Chondrocyte (in vitro differentiated cells): ENCODE measurements around the gene KMT2B. TPM values are rescaled to one million over a fixed set of nuclear protein-coding genes. Genes with fewer than 3 reads are reported as not detected.

ENCODE experiments used
- DNase-seq: peaks from one replicate; pipeline ENCODE4 v3.0.0; 2021; ENCODE audit warnings: mixed read lengths, low spot score
- H3K27ac Mint-ChIP-seq: one replicate; pipeline ENCODE4 v1.8.0; 2021; ENCODE audit warnings: mild to moderate bottlenecking, moderate library complexity, mixed read lengths; ENCODE audit not compliant: unreplicated experiment
- H3K27me3 Mint-ChIP-seq: 2 replicates; pipeline ENCODE4 v1.8.0; 2021; ENCODE audit warnings: low read depth, mixed read lengths
- H3K36me3 Mint-ChIP-seq: 2 replicates; pipeline ENCODE4 v1.8.0; 2021; ENCODE audit warnings: low read depth, mixed read lengths
- H3K4me1 Mint-ChIP-seq: 2 replicates; pipeline ENCODE4 v1.8.0; 2021; ENCODE audit warnings: low read depth, mild to moderate bottlenecking, mixed read lengths
- H3K4me3 Mint-ChIP-seq: one replicate; pipeline ENCODE4 v1.8.0; 2021; ENCODE audit warnings: mild to moderate bottlenecking, moderate library complexity, mixed read lengths; ENCODE audit not compliant: unreplicated experiment
- H3K9me3 Mint-ChIP-seq: 2 replicates; pipeline ENCODE4 v1.8.0; 2021; ENCODE audit warnings: low read depth, mixed read lengths
- CTCF ChIP-seq: fragments of 200-600 bp; sonication (generic); IDR thresholded peaks from 2 replicates; pipeline ENCODE4 v1.5.0; 2021; ENCODE audit warnings: antibody characterized with exemption, mild to moderate bottlenecking, moderate library complexity
- total RNA-seq: library from RNA; stranded (reverse); gene quantifications from 3 replicates; pipeline ENCODE4 v1.2.1, GENCODE V29; 2021

KMT2B gene
- total RNA-seq, 1 donor from 2014 or later: 30.8 TPM

- H3K4me1 Mint-ChIP-seq: peaks cover 45% of the 10 kb centered on the region
- H3K27me3 Mint-ChIP-seq: no peaks in the 10 kb centered on the region
- DNase-seq: peak; percentile 87
- no peak for TF ChIP-seq CTCF
- H3K4me3 Mint-ChIP-seq: no peak overlapping the region
- no peaks in the 10 kb centered on the region for H3K9me3 Mint-ChIP-seq
- no peak overlapping the region for H3K27ac Mint-ChIP-seq
- peaks cover 8% of the 10 kb centered on the region for H3K36me3 Mint-ChIP-seq
Observed at GRCh38 chr19:35752746-35753350, 35.0 kb downstream of the KMT2B start.

GRCh38 chr19:35753634-35754369 lies 36.0 kb downstream of the KMT2B start:
- Mint-ChIP-seq H3K4me3 (no peak overlapping the region), H3K4me1 (peaks cover 40% of the 10 kb centered on the region)
- no peak for TF ChIP-seq CTCF

GRCh38 chr19:35754370-35755130 lies 36.7 kb downstream of the KMT2B start:
- H3K36me3 Mint-ChIP-seq: peaks cover 8% of the 10 kb centered on the region
- no peak for DNase-seq
- no peak overlapping the region for H3K4me3 Mint-ChIP-seq
- no peaks in the 10 kb centered on the region for H3K9me3 Mint-ChIP-seq
- TF ChIP-seq CTCF: no peak
- no peaks in the 10 kb centered on the region for H3K27me3 Mint-ChIP-seq
- H3K27ac Mint-ChIP-seq: peak overlapping the region; percentile 53
- peaks cover 42% of the 10 kb centered on the region for H3K4me1 Mint-ChIP-seq

More at GRCh38 chr19:35753634-35754369, 36.0 kb downstream of the KMT2B start:
- H3K27ac Mint-ChIP-seq: no peak overlapping the region
- H3K36me3 Mint-ChIP-seq: peaks cover 8% of the 10 kb centered on the region
- no peaks in the 10 kb centered on the region for H3K9me3 Mint-ChIP-seq
- no peaks in the 10 kb centered on the region for H3K27me3 Mint-ChIP-seq
- peak; percentile 86 for DNase-seq

- H3K4me3 Mint-ChIP-seq: no peak overlapping the region
- H3K27me3 Mint-ChIP-seq: no peaks in the 10 kb centered on the region
- peaks cover 40% of the 10 kb centered on the region for H3K4me1 Mint-ChIP-seq
- H3K9me3 Mint-ChIP-seq: no peaks in the 10 kb centered on the region
- DNase-seq: no peak
- H3K27ac Mint-ChIP-seq: peak overlapping the region; percentile 53
- H3K36me3 Mint-ChIP-seq: peaks cover 8% of the 10 kb centered on the region
- TF ChIP-seq CTCF: no peak
Observed at GRCh38 chr19:35755131-35755549, 37.3 kb downstream of the KMT2B start.
